Medulla oblongata (tissue), 1 donor: ENCODE results near the gene NKD1.
"Not testable (repeated sequence)": the region's sequence is repeated elsewhere in the genome, so short reads cannot be mapped to it uniquely, and the experiment has no call there.

Experiments used
- DNase-seq: peaks from one replicate; pipeline ENCODE4 v3.0.0-alpha.2; 2015; ENCODE audit errors: extremely low spot score

The NKD1 gene

DNA sequence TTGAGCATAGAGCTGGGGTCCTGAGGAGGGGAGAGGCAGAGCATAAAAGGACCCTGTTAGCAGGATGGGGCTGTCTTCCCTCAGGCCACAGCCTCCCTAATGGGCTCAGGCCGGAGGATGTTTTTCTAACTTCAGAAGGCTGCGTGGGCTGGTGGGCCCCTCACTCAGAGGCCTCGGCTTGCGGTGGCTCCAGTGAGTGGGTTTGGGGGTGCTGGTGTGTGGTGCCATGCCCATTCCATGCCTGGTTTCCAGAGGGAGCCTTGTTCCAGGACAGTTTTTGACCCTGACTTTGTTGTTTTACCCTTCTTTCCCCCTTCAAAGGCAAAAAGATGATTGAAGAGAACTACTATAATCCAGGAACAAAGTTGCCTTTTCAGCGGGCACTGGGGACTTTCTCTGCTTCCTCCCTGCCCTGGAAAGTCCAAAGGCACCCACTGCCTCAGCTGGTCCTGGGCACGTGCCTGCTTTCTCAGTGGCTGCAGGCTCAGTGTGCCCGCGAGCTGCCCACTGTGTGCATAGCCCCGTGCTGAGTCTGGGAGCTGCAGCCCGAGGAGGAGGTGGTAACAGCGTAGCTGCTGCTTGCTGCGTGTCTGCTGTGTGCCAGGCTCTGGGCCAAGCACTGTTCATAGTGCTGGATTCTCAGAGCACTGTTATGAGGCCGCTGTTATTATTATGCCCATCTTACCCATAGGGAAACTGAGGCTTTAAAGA lies 11.8 kb downstream of the NKD1 start:
- no peak for DNase-seq

DNA sequence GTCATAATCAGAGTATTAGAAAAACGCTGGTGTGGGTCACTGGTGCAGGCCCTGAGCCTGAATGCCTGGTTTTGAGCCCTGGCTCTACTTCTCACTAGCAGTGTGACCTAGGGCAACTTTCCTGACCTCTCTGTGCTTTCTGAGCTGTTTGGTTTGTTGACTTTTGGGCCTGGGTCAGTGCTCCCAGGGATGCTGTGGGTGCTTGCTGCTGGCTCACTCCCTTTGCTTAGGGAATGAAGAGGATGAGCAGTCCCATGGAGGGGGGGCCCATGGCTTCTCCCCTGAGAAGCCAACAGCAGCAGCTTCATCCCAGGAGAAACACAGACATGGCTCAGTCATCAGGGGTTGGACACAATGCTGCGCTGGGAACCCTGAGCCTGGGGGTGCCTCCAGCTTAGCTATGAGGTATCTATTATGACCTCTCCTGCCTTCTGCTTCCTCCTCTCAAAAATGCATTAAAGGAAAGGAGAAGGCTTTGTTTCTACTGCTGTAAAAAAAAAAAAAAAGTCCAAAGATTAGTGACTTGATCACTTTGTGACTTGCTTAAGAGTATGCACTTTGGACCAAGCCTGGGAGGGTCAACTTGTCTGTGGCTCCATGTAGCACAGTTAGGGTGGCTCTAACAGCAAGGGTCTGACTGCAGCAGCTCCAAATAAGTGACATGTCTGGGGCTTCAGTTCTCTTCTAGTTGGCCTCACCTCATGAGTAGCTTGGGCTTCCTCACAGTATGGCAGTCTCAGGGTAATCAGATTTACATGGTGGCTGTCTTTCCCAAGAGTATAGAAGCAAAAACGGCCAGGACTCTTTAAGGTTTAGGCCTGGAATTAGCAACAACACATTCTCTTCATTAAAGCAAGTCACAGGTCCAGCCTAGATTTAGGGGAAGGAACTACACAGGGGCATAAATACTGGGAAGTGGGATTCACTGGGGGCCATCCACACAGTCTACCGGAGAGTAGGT lies 13.0 kb downstream of the NKD1 start:
- no peak for DNase-seq

DNA sequence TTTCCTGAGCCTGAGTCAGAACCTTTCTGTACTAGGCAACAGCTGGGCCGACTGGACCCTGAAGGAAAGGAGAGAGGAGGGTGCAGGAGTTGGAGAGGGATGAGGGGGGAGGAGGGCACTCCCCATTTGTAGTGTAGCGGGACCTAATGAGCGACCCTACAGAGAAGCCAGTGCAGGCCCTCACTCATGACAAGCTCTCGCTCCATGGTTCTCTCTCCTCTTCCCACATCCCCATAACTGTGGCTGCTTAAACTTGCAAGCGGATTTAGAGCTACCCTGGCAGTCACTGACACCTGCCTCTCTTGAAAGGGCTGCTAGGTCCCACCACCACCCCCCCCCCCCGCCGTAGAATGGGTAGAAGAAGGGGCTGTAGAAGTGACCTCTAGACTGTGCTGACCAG lies 14.5 kb downstream of the NKD1 start:
- no peak for DNase-seq

DNA sequence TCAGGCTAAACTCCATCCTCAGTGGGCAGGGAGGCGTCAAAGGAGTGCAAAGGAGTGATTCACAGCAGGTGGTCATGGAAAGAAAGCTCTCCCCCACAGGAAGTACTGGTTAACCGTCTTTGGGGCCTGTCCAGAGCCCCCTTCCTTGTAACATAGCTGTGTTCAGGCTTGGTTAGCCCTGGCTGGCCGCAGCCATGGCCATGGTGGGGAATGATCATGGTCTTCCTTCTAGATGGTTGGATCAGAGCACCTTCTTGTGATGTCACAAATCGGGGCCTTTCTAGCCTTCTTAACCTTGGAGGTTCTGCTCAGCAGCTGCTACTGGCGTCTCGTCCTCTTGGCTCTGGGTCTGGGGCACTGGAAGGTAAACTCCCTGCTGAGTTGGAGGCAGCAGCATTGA lies 15.8 kb downstream of the NKD1 start:
- no peak for DNase-seq

DNA sequence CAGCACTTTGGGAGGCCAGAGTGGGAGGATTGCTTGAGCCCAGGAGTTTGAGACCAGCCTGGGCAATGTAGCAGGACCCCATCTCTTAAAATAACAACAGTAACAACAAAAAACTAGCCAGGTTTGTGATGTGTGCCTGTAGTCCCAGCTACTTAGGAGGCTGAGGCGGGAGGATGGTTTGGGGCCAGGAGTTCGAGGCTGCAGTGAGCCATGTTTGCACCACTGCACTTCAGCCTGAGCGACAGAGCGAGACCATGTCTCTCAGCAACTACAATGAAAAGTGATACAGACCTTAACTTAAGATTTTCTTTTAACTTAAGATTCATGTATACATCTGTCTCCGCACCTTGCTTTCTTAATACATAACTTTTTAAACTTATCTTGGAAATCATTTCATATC lies 17.2 kb downstream of the NKD1 start:
- no peak for DNase-seq

DNA sequence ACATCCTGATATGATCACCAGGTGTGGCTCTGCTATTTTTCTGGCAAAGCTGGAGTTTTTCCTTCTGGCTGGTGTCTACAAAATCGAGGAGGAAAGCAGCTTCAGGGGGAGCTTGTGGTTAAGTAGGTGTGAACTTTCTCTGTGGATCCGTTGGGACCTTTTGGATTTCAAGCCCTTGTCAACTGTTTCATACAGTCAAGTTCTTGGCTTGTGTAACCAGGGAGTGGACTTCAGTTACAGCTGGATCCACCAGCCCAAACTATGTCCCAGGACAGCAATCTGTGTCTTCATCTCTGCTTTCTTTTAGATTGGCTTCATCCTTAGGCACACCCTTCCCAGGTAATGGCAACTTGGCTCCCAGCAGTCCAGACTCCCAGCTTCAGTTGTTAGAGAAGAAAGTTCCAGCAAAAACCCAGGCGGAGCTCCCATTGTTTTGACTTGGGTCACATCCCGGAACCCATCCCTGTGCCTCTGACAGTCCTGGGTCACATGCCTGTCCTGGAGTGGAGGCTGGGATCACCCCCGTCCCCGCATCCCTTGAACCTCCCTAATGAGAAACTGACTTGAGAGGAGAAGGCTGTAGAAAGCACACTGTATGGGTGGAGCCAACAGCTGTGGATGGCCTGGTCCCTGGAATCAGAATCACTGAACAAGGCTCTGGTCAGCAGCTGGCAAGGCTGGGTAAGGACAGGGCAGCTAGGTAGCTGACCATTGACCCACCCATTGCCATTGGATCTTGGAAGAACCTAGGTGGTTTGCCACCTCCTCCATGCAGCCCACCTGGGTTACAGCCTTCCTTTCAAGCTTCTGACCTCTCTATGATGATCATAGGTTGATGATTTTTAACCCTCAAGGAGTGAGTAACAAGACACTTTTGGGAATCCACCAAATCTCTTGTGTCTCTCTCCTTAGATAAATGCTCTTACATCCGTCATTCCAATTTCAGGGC lies 18.1 kb downstream of the NKD1 start:
- DNase-seq, result no peak

DNA sequence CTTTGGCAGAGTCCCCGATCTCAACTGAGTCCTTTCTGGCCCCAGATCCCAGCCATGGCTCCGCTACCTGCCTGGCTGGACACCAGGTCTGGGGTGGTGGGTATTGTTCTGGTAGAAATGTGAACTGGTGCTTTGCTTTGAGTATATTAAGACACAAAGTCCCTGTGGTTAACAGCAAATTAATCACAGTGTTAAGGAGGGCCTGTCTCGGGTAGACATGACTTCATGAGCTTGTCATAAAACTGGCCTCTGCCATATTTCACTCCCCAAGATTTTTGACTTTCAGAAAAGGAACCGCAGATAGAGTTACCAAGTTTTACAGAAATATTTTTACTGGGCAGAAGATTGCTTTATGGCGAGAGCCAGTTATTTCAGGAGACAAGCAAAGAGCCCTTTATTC lies 19.5 kb downstream of the NKD1 start:
- DNase-seq, result no peak

DNA sequence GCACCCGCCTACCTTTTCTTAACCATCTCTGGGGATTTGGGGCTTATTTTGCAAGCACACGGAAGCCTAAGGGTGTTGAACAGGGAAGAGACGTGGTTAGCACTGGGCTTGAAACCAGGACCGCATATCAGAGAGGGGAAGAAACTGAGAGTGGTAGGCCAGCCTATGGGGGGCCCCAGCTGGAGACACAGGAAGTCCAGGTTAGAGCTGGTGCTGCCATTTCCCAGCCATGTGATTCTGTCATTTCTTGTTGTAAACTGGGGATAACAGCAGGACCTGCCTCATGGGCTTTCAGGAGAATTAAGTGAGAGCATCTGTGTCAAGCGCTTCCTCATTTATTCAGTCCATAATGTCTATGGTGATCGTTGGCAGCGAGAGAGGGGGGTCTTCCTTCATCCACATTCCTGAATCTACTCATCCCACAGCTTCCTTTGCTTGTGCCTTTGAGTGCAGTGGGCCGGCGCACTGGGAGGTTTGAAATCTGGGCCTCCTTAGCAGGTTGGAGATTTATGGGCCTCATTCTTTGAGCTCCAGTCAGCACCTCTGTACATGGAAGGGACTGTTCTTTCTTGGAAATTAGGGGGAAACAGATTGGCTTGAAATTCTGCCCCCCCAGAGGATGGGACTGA lies 20.1 kb downstream of the NKD1 start:
- no peak for DNase-seq

DNA sequence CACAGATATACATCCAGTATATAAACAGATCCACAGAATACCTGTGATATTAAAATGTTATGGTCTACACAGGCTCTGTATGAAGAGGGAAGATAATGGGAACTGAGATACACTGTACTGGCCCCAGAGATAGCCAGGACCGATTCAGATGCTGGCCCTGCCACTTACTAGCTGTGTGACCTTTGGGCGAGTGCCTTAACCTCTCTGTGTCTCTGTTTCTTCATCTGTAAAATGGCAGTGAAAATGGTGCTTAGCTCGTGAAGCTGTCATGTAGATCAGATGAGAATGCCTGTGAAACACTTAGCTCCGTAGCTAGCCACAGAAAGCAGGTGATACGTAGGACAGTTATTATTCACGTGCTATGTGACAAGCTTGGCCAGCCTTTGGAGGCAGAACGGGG lies 22.2 kb downstream of the NKD1 start:
- DNase-seq, result no peak

DNA sequence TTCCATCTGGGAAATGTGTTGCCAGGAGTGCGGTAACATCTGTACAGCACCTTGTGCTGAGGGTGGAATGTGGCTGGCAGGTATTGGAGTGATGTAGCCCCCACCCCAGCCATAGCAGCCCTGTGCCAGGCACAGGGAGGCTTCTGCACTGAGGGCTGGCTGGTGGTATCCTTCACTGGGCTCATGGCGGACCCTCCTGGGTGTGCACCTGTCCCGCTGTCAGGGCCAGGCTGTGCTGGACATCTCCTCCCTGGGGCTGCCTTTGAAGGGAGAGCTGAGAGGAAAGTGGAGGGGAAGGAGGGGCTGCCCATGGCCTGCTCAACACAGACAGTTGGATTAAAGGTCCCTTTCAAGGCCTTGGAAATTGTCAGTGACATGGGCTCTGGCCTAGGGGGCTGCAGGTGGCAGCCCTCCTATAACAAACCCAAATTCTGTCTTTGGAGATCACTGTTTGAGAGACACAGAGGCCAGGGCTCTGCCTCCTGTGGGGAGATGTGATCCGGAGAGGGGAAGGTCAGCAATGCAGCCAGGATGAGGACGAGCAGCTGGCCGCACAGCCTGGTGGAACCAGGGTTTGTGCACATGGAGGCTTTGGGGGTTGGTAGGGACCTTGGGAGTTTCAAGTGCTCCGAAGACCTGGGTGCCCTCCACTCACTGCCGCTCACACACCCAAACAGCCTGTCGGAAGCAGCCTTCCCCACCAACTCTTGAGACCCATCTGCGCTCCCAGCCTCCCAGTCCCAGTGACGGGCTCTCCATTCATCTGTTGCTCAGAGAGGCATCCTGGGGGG lies 22.8 kb downstream of the NKD1 start:
- DNase-seq, result no peak

DNA sequence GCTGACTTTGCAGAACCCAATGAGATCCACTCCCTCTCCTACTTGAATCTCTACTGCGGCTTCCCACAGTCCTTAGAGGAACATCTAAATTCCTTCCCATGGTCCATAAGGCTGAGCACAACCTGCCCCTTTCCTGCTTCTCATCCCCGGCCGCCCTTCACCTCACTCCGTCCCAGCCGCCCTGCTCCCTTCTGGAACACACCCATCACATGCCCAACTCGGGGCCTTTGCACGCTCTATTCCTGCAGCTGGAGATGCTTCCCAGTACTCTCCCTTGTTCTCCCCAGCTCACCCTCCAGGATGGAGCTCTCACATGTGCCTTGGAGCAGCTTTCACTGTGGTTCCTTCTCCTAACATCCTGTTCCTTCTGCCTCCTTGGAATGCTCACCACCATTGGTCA lies 23.6 kb downstream of the NKD1 start:
- DNase-seq, result no peak

DNA sequence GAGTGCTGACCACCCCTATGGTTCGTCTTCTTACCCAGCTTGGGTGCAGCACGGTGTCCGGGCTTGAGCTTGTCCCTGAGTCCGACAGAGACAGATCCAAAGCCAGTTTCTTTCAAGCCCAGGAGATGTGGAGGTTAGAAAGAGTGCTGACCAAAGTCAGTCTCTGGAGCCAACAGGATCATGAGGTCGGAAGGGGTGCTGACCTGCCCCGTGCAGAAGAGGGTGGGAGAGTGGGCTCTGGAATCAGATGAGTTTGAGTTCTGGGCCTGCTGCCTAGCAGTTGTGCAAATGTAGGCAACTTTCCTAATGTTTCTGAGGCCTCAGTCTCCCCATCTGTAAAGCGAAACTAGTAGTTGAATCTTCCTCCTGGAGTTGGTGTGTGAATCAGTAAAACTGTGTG lies 24.5 kb downstream of the NKD1 start:
- DNase-seq, result no peak

DNA sequence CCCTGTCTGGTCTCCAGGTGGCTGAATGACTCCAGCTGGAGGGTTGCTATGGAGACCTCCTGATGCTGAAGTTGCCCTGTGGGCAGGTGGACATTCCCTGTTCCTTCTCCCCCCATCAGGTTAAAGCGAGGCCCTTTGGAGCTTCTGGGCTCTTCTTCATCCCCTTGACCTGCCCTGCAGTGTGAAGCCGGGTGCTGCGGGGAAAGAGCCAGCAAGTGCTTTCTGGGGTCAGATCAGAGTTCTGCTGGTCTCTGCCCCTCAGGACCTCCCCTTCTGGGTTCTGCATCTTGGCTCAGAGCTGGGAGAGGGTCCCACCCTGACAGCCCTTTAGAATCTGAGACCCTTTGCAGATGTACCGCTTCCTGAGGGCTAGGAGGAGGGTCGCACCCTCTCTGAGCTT lies 25.1 kb downstream of the NKD1 start:
- no peak for DNase-seq

DNA sequence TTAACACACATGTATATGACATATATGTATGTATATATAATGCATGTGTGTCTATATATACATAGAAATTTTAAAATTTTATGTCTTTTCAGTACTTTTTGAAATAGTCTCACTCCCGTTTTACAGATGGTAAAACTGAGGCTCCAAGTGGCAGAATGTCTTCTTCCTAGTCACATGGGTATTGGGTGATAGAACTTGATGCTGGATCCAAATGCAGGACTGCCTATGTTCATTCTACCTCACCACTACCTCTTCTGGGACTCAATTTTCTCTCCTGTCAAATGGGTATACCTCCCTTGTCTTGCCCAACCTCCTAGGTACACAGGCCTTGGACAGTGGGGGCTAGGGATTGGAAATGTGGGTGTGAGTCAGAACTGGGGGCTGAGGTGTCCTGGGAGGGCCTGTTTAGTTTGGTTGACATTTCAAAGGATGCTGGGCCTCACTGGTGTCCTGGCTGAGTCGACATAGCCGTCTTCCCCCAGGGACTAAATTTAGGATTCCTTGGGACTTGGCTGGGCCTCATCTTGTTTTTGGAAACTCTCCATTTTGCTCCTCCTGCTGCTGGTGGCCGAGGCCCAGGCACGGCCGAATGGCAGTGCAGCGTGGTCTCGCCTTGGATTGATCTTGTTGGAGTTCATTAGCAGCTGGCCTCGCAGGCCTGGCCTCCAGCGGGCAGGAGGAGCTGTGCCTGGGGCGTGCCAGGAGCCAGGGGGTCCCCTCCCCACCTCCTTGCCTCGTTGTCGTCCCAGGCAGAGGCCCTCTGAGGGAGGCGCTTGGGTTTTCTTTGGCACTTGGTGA lies 25.9 kb downstream of the NKD1 start:
- DNase-seq, result peak; percentile 55

DNA sequence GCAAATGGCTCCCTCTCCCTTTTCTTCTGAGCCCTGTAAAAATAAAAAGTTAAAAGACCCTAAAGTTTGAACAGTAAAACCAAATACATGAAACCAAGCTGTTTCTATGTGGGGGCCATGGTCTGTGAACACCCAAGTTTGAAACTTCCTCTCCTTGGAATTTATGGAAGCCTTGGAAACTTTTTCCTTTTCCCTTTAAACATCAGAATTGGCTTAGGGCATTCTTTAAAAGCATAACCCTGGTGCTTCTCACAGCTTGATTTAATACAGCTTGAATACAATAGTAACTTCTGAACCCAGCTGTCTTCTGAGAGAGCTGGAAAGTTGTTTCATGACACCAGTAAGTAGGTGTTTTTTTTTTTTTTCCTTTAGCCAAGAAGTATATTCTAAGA lies 26.5 kb downstream of the NKD1 start:
- no peak for DNase-seq

DNA sequence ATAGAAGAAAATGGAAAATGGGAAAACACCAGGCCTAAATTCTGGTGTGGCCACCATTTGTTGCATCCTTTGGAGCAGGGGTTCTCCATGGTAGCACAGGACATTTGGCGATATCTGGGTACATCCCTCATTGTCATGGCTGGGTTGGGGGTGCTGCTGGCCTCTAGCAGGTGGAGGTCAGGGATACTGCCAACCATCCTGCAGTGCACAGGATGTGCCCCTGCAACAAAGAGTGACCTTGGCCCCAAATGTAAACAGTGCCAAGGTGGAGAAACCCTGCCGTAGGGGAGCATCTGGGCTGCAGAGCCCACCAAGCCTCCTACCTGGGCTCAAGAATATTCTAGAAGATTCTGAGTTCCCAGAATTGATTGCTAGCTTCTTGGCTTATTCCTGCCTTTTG lies 27.5 kb downstream of the NKD1 start:
- no peak for DNase-seq

DNA sequence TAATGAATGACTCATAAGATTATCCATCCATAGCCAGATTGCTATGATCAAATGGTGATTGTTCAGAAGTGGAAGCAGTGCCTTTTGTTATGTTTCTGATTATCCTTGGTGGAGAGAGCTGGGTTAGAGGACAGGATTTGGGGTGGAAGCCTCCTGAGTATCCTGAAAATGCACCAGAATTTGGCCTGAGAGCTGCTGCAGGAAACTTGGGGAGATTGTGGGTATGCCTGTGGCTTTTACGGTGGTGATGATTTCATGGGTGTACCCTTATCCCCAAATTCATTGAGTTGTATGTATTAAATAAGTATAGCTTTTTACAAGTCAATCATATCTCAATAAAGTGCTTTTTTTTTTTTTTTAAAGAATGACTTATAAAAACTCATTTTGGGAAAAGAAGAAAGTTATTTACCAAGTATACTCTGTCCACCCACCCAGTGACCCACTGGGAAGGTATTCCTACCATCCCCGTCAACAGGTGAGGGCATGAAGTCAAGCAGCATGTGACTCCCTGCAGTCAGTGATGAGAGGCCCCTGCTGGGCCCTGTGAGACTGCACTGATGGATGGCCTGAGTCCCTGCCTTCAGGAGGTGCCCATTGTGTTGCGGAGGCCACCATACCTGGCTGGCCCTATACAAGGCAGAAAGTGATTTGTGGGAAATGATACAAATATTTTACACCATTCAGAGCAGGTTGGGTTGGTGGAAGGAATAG lies 28.4 kb downstream of the NKD1 start:
- no peak for DNase-seq

DNA sequence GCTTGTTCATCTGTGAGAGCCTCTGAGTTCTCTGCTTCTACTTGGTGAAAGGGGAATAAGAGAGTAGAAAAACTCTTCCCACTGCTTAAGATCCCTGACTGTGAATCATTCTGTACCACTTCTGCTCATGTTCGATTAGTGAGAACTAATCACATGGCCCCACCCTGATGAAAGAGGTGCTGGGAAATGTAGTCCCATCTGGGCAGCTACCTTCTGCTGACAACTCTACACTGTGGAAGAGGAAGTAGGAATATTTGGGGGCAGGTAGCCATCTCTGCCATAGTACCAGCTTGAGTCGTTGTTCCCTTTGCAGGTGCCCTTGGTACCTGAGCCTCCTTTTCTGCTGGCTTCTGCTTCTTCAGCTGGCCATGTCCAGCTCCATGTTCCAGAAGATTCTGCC lies 29.9 kb downstream of the NKD1 start:
- no peak for DNase-seq

DNA sequence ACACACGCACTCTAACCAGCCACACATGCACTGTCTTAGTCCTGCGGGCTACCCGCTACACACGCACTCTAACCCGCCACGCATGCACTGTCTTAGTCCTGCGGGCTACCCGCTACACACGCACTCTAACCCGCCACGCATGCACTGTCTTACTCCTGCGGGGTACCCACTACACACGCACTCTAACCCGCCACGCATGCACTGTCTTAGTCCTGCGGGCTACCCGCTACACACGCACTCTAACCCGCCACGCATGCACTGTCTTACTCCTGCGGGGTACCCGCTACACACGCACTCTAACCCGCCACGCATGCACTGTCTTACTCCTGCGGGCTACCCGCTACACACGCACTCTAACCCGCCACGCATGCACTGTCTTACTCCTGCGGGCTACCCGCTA lies 31.2 kb downstream of the NKD1 start:
- DNase-seq, result not testable (repeated sequence)
